HUES64 (cell line): ENCODE data around the gene PSMA7.
A peak's percentile ranks its signal among the peaks of the same experiment; 100 is the strongest.

Source experiments
- H3K27ac ChIP-seq: 2 replicates; pipeline ENCODE4 v1.7.0; 2013; ENCODE audit warnings: low read depth, low read length, inconsistent platforms
- H3K27me3 ChIP-seq: 2 replicates; pipeline ENCODE4 v1.6.1; 2013; ENCODE audit warnings: mild to moderate bottlenecking, low read length; ENCODE audit not compliant: insufficient read depth
- H3K36me3 ChIP-seq: 2 replicates; pipeline ENCODE4 v1.6.1; 2013; ENCODE audit warnings: mild to moderate bottlenecking, low read length; ENCODE audit not compliant: insufficient read depth
- H3K4me1 ChIP-seq: 2 replicates; pipeline ENCODE4 v1.6.1; 2013; ENCODE audit warnings: mild to moderate bottlenecking, low read length, moderate library complexity; ENCODE audit not compliant: insufficient read depth
- H3K4me3 ChIP-seq: 2 replicates; pipeline ENCODE4 v1.5.1; 2013; ENCODE audit warnings: mild to moderate bottlenecking, low read length, moderate library complexity
- H3K9ac ChIP-seq: 2 replicates; pipeline ENCODE4 v1.6.1; 2013; ENCODE audit warnings: mild to moderate bottlenecking, low read depth, low read length
- H3K9me3 ChIP-seq: 2 replicates; pipeline ENCODE4 v1.6.1; 2013; ENCODE audit warnings: low read depth, low read length; ENCODE audit not compliant: insufficient read depth
- WGBS: fragments of 150-250, 120-280 bp; methylation state at CpG from one replicate; pipeline ENCODE4 v1.1.7; 2013; ENCODE audit warnings: missing lambda C conversion rate; 5-methylcytosine and 5-hydroxymethylcytosine counted together

The PSMA7 gene

GRCh38 chr20:62159839-62160238 lies 16.6 kb upstream of the PSMA7 start:
- Histone ChIP-seq H3K36me3 (peaks cover 58% of the 10 kb centered on the region), H3K4me3 (no peak overlapping the region), H3K4me1 (peaks cover 20% of the 10 kb centered on the region), H3K27ac (no peak overlapping the region), H3K9ac (no peak overlapping the region), H3K9me3 (no peaks in the 10 kb centered on the region), H3K27me3 (no peaks in the 10 kb centered on the region)
- WGBS: 92% methylated on average over 14 of the region's 14 CpGs

GRCh38 chr20:62159052-62159451 lies 15.9 kb upstream of the PSMA7 start:
- Histone ChIP-seq H3K9me3 (no peaks in the 10 kb centered on the region), H3K9ac (no peak overlapping the region), H3K4me3 (no peak overlapping the region), H3K4me1 (peaks cover 22% of the 10 kb centered on the region), H3K36me3 (peaks cover 54% of the 10 kb centered on the region), H3K27me3 (no peaks in the 10 kb centered on the region), H3K27ac (no peak overlapping the region)
- WGBS: 95% methylated on average over 11 of the region's 11 CpGs

DNA sequence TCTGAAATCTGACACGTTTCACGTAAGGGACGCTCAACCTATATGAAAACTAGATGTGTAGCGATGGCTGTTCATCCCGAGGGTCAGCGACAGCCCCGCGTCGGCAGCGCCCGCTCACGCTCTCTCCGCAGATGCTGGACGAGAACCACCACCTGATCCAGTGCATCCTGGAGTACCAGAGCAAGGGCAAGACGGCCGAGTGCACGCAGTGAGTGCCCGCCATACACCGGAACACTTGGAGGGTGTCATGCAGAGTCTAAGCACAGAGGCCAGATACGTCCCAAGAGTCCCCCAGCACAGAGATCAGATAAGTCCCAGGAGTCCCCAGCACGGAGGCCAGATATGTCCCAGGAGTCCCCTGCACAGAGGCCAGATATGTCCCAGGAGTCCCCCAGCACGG lies 15.3 kb upstream of the PSMA7 start:
- no peaks in the 10 kb centered on the region for H3K9me3 ChIP-seq
- peaks cover 22% of the 10 kb centered on the region for H3K4me1 ChIP-seq
- WGBS: 96% methylated on average over 22 of the region's 22 CpGs
- no peak overlapping the region for H3K4me3 ChIP-seq
- no peak overlapping the region for H3K27ac ChIP-seq
- H3K9ac ChIP-seq: no peak overlapping the region
- H3K27me3 ChIP-seq: no peaks in the 10 kb centered on the region
- peaks cover 50% of the 10 kb centered on the region for H3K36me3 ChIP-seq

DNA sequence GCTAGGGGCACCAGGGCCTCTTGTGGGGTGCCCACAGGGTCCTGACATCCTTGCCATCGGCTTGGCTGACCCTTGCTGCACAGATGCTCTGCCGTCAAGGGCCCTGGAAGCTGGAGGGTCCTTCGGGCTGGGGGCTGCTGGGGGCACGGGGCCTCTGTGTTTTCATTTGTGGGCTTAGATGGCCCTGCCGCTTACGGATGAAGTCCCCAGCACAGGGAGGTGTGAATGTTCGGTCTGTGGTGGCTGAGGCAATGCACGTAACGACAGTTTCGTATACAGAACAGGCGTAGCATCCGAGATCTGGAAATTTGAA lies 14.8 kb upstream of the PSMA7 start:
- H3K4me3 ChIP-seq: no peak overlapping the region
- H3K27me3 ChIP-seq: no peaks in the 10 kb centered on the region
- peaks cover 46% of the 10 kb centered on the region for H3K36me3 ChIP-seq
- WGBS: 95% methylated on average over 12 of the region's 12 CpGs
- no peak overlapping the region for H3K27ac ChIP-seq
- no peaks in the 10 kb centered on the region for H3K9me3 ChIP-seq
- no peak overlapping the region for H3K9ac ChIP-seq
- peaks cover 22% of the 10 kb centered on the region for H3K4me1 ChIP-seq

- peaks cover 43% of the 10 kb centered on the region for H3K36me3 ChIP-seq
- H3K4me1 ChIP-seq: peaks cover 22% of the 10 kb centered on the region
Measured at GRCh38 chr20:62157387-62158087, 14.3 kb upstream of the PSMA7 start.

GRCh38 chr20:62156592-62157386 lies 13.6 kb upstream of the PSMA7 start:
- Histone ChIP-seq H3K4me3 (no peak overlapping the region), H3K27me3 (no peaks in the 10 kb centered on the region), H3K9ac (no peak overlapping the region), H3K36me3 (peaks cover 42% of the 10 kb centered on the region), H3K4me1 (peaks cover 22% of the 10 kb centered on the region), H3K27ac (no peak overlapping the region), H3K9me3 (no peaks in the 10 kb centered on the region)
- 58% methylated on average over 24 of the region's 24 CpGs for WGBS

More at GRCh38 chr20:62157387-62158087, 14.3 kb upstream of the PSMA7 start:
- Histone ChIP-seq H3K9ac (no peak overlapping the region; the same call in 1 of the 2 replicates), H3K27ac (no peak overlapping the region), H3K4me3 (no peak overlapping the region), H3K27me3 (no peaks in the 10 kb centered on the region), H3K9me3 (no peaks in the 10 kb centered on the region)
- WGBS: 95% methylated on average over 25 of the region's 25 CpGs

DNA sequence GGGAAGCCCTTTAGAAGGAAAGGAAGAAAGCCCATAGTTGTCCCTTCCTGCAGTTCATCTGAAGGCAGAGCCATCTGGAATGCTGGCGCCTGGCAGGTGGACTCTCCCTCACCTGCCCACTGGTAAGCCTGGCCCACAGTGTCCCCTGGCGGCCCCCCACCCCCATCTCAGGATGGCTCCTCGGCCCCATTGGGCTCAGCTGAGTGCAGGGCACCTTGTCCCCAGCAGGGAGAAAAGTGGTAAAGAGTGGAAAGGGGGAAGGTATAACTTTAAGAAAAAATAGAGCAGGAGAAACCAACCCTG lies 13.0 kb upstream of the PSMA7 start:
- 0 out of 2 replicates have a peak overlapping the region, but pooled peaks have one; percentile 30 for H3K27ac ChIP-seq
- H3K4me1 ChIP-seq: peaks cover 22% of the 10 kb centered on the region
- no peak overlapping the region for H3K4me3 ChIP-seq
- H3K27me3 ChIP-seq: no peaks in the 10 kb centered on the region
- H3K9ac ChIP-seq: no peak overlapping the region
- WGBS: 81% methylated on average over 3 of the region's 3 CpGs
- peaks cover 37% of the 10 kb centered on the region for H3K36me3 ChIP-seq
- H3K9me3 ChIP-seq: no peaks in the 10 kb centered on the region

DNA sequence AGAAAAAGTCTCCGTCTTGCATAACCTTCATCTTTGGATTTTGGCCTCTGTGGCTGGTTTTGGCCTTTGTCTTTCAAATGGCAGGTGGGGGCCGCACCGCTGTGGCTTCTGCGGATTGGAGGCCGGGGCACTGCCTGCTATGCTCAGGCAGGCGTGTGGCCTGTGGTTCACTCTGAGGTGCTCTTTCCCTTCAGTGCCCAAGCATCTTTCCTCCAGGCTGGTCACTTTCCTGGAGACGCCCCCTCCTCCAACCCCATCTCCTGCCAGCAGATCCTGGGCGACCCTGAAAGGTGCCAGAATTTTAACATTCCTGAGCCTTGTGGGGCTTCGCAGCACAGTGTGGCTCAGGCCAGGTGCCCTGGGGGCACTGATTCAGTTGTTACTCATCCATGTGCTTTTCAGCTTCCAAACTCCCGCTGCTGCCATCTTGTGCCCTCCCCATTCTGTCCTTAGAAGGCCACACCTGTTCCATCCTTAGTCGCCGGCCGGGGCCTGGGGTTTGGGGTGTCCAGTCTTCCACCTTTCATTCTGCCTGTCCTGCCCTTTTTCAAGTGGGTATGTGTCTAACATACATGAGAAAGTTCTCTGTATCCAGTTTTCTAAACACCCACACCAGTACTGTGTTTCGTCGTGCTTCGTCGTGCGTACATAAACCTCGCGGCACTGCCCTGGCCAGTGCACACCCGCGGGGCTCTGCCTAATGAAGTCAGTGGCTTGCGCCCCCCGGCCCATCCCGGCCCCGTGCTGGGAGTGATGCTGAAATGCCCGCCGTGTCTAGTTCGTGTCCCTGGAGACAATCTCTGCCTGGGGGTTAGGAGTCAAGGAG lies 12.4 kb upstream of the PSMA7 start:
- Histone ChIP-seq H3K36me3 (peaks cover 32% of the 10 kb centered on the region), H3K9me3 (no peaks in the 10 kb centered on the region), H3K9ac (peak overlapping the region; percentile 25; the same call in 1 of the 2 replicates), H3K27ac (0 out of 2 replicates have a peak overlapping the region, but pooled peaks have one; percentile 30), H3K27me3 (no peaks in the 10 kb centered on the region), H3K4me3 (no peak overlapping the region), H3K4me1 (peaks cover 22% of the 10 kb centered on the region)
- WGBS: 75% methylated on average over 29 of the region's 29 CpGs

DNA sequence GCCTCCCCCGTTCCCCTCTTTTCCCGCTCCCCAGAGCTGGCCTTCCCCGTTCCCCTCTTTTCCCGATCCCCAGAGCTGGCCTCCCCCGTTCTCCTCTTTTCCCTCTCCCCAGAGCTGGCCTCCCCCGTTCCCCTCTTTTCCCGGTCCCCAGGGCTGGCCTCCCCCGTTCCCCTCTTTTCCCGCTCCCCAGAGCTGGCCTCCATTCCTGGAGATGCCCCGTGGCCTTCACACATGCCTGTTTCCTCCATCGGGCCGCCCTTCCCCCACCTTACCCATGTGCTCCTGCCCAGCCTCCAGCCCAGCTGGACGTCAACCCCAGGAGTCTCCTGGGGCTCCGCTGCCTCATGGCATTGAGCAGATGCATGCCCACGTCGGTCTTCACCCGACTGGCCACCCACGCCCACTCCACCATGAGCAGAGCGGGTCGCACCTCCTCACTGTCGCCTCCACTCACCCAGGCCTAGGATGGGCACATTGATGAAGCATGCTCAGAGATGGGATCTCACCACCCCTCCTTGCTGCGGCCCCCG lies 8.7 kb upstream of the PSMA7 start:
- peaks cover 13% of the 10 kb centered on the region for H3K36me3 ChIP-seq

DNA sequence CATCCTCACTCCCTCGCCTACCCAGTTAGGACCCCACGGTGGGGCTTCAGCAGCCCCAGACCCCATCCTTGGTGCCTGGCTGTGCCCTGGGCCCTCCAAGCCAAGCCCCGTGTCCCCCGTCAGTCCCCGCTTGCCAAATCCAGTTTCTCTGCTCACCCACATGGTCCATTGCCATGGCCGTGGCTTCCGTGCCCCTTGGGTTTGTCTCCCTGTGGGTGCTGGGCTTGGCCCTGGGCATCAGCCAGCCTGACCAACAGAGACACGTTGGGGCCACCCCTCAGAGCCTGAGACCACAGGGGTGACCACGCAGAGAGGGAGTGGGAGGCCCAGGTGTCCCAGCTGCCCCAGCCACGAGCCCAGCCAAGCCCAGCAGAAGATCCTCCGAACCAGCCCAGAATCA lies 8.0 kb upstream of the PSMA7 start:
- Histone ChIP-seq H3K9ac (no peak overlapping the region), H3K4me3 (no peak overlapping the region), H3K27me3 (no peaks in the 10 kb centered on the region), H3K4me1 (peaks cover 22% of the 10 kb centered on the region), H3K27ac (no peak overlapping the region), H3K9me3 (no peaks in the 10 kb centered on the region), H3K36me3 (peaks cover 14% of the 10 kb centered on the region)
- 95% methylated on average over 11 of the region's 11 CpGs for WGBS

More for the DNA sequence above, 8.7 kb upstream of the PSMA7 start:
- Histone ChIP-seq H3K27ac (no peak overlapping the region), H3K9me3 (no peaks in the 10 kb centered on the region), H3K4me3 (no peak overlapping the region), H3K27me3 (no peaks in the 10 kb centered on the region), H3K4me1 (peaks cover 28% of the 10 kb centered on the region), H3K9ac (no peak overlapping the region)
- 91% methylated on average over 23 of the region's 23 CpGs for WGBS

- H3K27ac ChIP-seq: no peak overlapping the region
- H3K36me3 ChIP-seq: peaks cover 21% of the 10 kb centered on the region
- no peaks in the 10 kb centered on the region for H3K27me3 ChIP-seq
- H3K4me1 ChIP-seq: peaks cover 12% of the 10 kb centered on the region
- no peak overlapping the region for H3K4me3 ChIP-seq
- H3K9me3 ChIP-seq: no peaks in the 10 kb centered on the region
- no peak overlapping the region for H3K9ac ChIP-seq
- 95% methylated on average over 11 of the region's 11 CpGs for WGBS
Measured at GRCh38 chr20:62150310-62150575, 7.0 kb upstream of the PSMA7 start.
